ENCODE measurements around the gene KCNMB3.
"Not testable (repeated sequence)": the region's sequence is repeated elsewhere in the genome, so short reads cannot be mapped to it uniquely, and the experiment has no call there.

The KCNMB3 gene

DNA sequence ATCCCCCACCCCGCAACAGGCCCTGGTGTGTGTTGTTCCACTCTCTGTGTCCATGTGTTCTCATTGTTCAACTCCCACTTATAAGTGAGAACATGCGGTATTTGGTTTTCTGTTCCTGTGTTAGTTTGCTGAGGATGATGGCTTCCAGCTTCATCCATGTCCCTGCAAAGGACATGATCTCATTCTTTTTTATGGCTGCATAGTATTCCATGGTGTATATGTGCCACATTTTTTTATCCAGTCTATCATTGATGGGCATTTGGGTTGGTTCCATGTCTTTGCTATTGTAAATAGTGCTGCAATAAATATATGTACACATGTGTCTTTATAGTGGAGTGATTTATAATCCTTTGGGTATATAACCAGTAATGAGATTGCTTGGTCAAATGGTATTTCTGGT lies 23.5 kb upstream of the KCNMB3 start:
- DNase-seq, H3K9me3 Mint-ChIP-seq, H3K27ac Mint-ChIP-seq, H3K27me3 Mint-ChIP-seq, H3K4me1 Mint-ChIP-seq, H3K4me3 Mint-ChIP-seq, H3K36me3 Mint-ChIP-seq, CTCF ChIA-PET: not testable (repeated sequence)

DNA sequence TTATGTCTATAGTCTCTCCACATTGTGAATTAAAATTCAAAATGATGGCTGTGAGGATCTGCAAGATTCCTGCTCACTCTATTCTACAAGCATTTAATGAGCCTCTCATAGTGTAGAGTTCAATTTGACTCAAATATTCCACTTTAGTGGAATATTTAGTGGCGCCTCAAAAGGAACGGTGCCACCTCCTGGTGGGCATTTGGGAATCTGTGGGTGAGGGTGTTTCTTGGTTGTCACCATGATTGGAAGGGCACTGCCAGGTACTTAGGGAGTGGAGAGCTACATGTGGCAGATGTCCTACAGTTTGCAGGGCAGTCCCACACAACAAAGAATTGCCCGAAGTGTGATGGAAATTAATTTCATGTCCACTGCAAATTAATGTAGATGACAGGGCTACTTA lies 21.5 kb upstream of the KCNMB3 start:
- Mint-ChIP-seq H3K36me3 (no peaks in the 10 kb centered on the region), H3K9me3 (no peaks in the 10 kb centered on the region), H3K4me3 (no peak overlapping the region), H3K4me1 (no peaks in the 10 kb centered on the region), H3K27ac (no peak overlapping the region), H3K27me3 (peaks cover 5% of the 10 kb centered on the region)
- CTCF ChIA-PET, result interaction anchor here (0.8 to 1.3 kb wide), 3 partner anchors 122 to 257 kb away, joined by 3 read pairs; no protein-coding TSS in a partner anchor
- DNase-seq, result no peak

DNA sequence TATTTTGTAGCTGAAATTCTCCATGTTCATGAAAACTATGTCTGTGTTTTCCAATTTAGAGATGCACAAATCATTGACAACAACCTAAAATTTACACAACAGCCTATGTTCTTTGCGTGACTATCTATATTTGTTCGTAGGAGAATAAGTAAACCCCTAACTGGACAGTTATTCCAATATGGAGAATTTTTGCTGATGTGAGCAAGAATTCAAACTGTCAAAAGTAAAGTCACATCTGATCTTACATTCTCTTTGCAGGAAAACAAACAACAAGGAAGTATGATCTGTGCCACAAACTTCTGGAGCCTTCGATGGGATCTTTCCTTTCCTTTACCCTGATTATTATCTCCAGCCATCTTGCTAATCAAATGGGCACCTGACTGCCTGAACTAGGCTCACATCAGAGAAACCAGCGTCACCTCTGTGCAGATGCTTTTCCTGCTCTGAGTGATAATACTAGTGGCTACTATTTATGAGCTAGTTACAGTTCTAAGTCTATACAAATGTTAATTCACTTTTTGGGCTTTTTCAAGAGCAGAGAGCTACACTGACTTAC lies 18.3 kb upstream of the KCNMB3 start:
- Mint-ChIP-seq H3K27ac (no peak overlapping the region), H3K27me3 (peaks cover 20% of the 10 kb centered on the region), H3K36me3 (no peaks in the 10 kb centered on the region), H3K9me3 (no peaks in the 10 kb centered on the region), H3K4me3 (no peak overlapping the region), H3K4me1 (no peaks in the 10 kb centered on the region)
- CTCF ChIA-PET, result no interaction called here
- DNase-seq, result no peak

DNA sequence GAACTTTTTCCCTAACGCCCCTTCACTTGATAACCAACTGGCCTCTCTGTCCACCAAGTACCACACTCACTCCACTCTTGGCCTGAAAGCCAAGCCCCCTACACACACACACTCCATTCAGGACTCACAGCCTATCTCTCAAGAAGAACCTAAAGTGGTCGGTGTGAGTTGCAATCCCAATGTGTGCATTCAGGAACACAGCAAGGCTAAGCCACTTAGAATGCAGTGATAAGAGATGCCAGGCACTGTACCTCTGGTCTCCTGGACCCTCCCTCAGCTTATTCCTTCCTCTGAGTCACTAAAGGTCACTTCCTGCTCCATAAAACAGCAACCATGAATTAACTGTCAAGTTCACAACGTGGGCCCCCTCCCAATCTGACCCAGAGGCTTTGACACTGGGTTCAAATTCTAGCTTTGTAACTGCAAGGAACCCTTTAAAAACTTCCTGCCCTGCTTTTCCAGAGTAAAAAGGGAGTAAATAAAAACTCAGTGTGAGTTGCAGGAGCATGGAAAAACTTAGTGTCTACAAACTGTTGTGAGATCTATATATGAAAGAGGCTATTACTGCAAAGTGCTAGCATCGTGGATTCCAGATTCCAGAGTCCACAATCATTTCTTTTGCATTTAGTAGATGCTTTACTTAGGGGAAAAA lies 17.6 kb upstream of the KCNMB3 start:
- H3K36me3 Mint-ChIP-seq, result no peaks in the 10 kb centered on the region
- no peak overlapping the region for H3K27ac Mint-ChIP-seq
- H3K4me3 Mint-ChIP-seq, result no peak overlapping the region
- DNase-seq, result no peak
- no peaks in the 10 kb centered on the region for H3K9me3 Mint-ChIP-seq
- CTCF ChIA-PET, result no interaction called here
- peaks cover 20% of the 10 kb centered on the region for H3K27me3 Mint-ChIP-seq
- no peaks in the 10 kb centered on the region for H3K4me1 Mint-ChIP-seq

DNA sequence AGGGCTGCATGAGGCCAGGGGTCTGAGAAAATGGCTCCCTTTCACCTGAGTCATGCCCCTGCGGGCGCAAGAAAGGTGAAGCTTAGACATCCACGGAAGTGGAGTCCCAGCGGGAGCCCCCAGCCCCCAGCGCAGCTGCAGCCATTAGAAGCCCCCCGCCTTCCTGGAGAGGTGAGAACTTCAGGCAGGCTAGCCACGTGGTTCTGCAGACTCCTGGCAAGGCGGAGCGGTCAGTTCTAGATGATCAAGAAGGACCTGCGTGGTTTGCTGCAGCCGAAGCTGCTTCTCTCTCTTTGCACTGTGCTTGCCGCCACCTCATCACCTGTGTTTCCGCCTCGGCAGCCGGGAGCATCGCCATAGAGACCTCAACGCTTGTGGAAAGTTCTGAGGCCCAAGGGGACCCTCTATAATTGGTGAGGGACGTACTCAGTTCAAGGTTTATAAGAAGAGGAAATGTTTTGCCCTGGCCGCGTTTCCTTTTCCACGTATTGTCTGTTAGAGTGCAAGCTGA lies 15.8 kb upstream of the KCNMB3 start:
- Mint-ChIP-seq H3K4me3 (no peak overlapping the region), H3K4me1 (peaks cover 3% of the 10 kb centered on the region), H3K36me3 (no peaks in the 10 kb centered on the region), H3K9me3 (no peaks in the 10 kb centered on the region), H3K27me3 (peaks cover 20% of the 10 kb centered on the region), H3K27ac (no peak overlapping the region)
- CTCF ChIA-PET, result no interaction called here
- no peak for DNase-seq

DNA sequence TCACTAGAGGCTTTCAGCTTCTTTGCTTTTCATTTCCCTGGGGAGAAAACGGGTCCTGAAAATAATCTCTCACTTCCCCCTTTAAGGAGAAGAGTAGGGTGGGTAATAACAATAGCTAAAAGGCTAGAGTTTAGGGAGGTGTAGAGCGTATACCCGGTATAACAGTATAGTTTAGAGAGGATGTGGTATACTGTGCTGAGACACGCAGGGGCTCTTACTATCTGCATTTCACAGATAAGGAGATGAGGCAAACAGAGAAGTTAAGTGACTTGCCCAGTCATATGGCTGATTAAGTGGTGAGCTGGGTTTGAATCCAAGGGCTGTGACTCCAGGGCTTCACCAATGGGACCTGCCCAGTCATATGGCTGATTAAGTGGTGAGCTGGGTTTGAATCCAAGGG lies 15.0 kb upstream of the KCNMB3 start:
- Mint-ChIP-seq H3K27ac (no peak overlapping the region), H3K27me3 (peaks cover 21% of the 10 kb centered on the region), H3K9me3 (no peaks in the 10 kb centered on the region), H3K4me1 (peaks cover 7% of the 10 kb centered on the region), H3K36me3 (no peaks in the 10 kb centered on the region), H3K4me3 (no peak overlapping the region)
- no peak for DNase-seq
- CTCF ChIA-PET, result interaction anchor here (0.6 kb wide), 1 partner anchor 167 kb away, joined by 3 read pairs; no protein-coding TSS in a partner anchor

DNA sequence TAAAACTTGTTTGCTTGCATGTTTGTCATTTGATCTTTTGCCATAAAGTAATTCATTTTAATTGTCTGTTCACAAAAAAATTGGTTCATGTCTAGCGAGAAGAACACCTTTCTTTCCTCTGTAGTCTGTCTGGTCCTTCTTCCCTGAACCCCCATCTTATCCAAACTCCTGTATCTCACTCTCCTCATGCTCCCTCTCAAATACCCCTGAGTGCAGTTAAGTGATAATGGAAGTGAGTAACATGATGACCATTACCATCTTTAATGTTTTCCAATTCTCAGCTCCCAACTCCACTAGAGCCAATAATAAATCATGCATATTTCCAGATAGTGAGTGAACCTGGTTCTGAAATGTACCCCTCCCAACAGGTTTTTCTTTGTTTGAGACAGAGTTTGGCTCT lies 14.2 kb upstream of the KCNMB3 start:
- peaks cover 29% of the 10 kb centered on the region for H3K27me3 Mint-ChIP-seq
- CTCF ChIA-PET, result interaction anchor here (0.6 kb wide), 1 partner anchor 166 kb away, joined by 3 read pairs; no protein-coding TSS in a partner anchor
- H3K36me3 Mint-ChIP-seq, result no peaks in the 10 kb centered on the region
- no peak overlapping the region for H3K4me3 Mint-ChIP-seq
- H3K4me1 Mint-ChIP-seq, result peaks cover 13% of the 10 kb centered on the region
- H3K9me3 Mint-ChIP-seq, result peaks cover 2% of the 10 kb centered on the region
- no peak overlapping the region for H3K27ac Mint-ChIP-seq
- no peak for DNase-seq

DNA sequence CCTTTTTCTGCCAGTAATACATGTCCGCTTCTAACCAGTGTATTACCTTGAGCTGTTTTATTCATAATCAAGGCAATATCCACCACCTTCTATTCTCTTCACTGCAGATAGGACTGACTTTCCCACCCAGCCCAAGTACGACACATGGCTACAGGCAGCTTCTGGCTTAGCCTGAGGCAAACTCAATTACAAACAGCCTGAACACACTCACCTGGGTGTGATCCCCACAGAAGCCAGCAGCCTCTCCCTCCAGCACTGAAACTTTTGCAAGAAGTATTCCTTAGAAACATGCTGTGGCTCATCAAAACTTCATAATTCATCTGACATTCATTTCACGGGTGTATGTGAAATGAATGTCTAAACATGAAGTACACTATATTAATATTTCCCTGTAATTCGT lies 13.5 kb upstream of the KCNMB3 start:
- no peak for DNase-seq
- peaks cover 8% of the 10 kb centered on the region for H3K9me3 Mint-ChIP-seq
- CTCF ChIA-PET, result no interaction called here
- no peaks in the 10 kb centered on the region for H3K36me3 Mint-ChIP-seq
- no peak overlapping the region for H3K27ac Mint-ChIP-seq
- H3K4me3 Mint-ChIP-seq, result no peak overlapping the region
- peaks cover 35% of the 10 kb centered on the region for H3K27me3 Mint-ChIP-seq
- peaks cover 13% of the 10 kb centered on the region for H3K4me1 Mint-ChIP-seq

DNA sequence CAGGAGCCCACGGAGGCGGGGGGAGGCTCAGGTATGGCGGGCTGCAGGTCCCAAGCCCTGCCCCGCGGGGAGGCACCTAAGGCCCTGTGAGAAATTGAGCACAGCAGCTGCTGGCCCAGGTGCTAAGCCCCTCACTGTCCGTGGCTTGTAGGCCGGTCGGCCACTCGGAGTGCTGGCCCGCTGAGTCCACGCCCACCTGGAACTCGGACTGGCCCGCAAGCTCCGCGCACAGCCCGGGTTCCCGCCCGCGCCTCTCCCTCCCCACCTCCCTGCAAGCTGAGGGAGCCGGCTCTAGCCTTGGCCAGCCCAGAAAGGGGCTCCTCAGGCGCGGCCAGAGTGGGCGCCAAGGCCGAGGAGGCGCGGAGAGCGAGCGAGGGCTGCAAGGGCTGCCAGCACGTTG lies 12.2 kb upstream of the KCNMB3 start:
- Mint-ChIP-seq H3K27me3 (peaks cover 32% of the 10 kb centered on the region), H3K9me3 (peaks cover 8% of the 10 kb centered on the region), H3K4me1 (peaks cover 13% of the 10 kb centered on the region), H3K4me3 (no peak overlapping the region), H3K27ac (no peak overlapping the region), H3K36me3 (no peaks in the 10 kb centered on the region)
- no peak for DNase-seq
- CTCF ChIA-PET, result interaction anchor here (1.4 kb wide), 1 partner anchor 247 kb away, joined by 3 read pairs; no protein-coding TSS in a partner anchor

DNA sequence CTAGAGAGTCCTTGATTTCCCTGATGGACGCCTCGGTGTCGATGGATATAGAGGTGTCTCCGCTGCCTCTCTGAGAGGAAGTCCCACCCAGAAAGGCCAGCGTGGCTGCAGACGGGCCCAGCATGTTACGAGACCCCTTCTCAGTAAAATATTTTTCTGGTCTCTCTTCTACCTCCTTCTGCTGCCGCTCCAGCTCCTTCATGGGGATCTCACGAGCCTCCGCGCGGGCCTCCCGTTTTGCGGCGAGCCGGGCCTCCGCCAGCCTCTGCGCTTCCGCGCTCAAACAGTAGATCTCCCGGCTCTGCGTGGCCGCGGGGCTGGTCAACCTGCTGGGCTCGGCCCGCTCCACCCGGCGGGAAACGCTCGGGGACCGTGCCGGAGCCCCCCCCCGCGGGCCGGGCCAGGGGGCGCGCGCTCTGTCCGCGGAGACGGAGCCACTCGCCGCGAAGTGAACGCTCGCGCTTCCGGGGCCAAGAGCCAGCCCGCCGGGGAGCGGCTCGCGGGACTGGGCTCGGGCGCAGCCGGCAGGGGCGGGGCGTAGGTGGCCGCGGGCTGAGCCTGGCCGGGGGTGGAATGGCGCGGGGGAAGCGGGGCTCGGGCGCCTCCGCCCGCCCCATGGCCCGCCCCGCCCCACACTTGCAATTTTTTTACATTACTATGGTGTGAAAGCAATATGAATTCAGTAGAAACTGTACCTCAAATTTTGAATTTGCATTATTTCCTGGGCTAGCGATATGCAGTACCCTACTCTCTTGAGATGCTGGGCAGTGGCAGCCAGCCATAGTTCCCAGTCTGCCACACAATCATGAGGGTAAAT lies 10.2 kb upstream of the KCNMB3 start:
- Mint-ChIP-seq H3K36me3 (no peaks in the 10 kb centered on the region), H3K27ac (peak overlapping the region; percentile 37)

DNA sequence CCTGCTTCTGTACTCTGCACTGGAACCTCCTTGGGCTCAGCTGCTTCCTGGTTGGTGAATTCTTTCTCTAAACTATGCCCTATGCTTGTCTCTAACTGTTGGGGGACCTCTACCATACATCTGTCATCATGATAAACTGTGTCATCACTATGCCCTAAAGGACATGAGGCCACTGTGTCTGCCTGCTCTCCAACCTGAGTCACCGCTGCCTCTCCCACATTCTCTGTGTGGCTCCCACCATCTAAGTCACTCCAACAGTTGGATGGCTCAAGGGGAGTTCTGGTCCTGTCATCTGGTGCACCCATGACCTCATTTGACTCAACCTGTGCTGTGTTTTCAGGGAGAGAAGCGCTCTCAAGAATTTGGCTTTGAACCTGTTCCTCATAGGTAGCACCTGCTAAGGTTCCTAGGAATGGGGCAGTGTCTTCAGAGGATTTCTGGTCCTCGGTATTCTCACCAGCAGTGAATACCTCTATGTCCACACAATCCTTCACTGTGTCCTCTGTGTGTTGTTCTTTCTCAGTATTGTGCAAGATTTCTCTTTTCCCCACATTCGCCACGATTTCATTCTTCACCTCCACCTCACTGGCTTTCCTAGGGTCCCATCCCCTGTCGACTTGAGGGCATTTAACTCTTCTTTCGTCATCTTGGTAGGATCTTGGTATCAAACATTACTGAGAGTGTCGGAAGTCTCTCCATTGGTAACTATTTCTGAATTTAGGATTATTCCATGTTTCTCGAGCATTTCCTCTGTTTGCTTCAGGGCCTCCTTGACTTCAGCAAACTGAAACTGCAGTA lies 9.2 kb upstream of the KCNMB3 start:
- peaks cover 23% of the 10 kb centered on the region for H3K27me3 Mint-ChIP-seq
- H3K4me1 Mint-ChIP-seq, result peaks cover 13% of the 10 kb centered on the region
- H3K36me3 Mint-ChIP-seq, CTCF ChIA-PET, H3K9me3 Mint-ChIP-seq, DNase-seq: not testable (repeated sequence)
- peak overlapping the region; percentile 16 for H3K27ac Mint-ChIP-seq
- H3K4me3 Mint-ChIP-seq, result peak overlapping the region; percentile 55

More for the DNA sequence above, 10.2 kb upstream of the KCNMB3 start:
- peaks cover 29% of the 10 kb centered on the region for H3K27me3 Mint-ChIP-seq
- peaks cover 8% of the 10 kb centered on the region for H3K9me3 Mint-ChIP-seq
- H3K4me3 Mint-ChIP-seq, result peak overlapping the region; percentile 69
- H3K4me1 Mint-ChIP-seq, result peaks cover 13% of the 10 kb centered on the region
- peak; percentile 80 for DNase-seq
- CTCF ChIA-PET, result no interaction called here

DNA sequence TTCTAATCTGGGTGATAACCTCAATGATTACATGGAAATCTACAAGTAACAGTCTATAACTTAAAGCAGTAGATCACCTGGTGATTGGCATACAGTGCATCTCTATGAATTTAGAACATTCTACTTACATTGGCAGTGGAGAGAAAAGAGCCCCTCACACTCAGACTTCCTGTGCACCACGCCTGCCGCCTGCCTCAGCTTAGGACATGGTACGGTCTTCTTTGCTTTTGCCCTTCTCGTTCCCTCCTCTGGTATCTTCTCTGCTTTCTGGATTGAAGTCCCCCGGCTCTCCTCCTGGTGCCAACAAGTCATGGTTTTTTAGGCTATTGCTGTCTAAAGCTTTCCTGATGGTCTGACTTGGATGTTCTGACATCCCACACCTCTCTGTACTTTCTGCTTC lies 7.9 kb upstream of the KCNMB3 start:
- no peak for DNase-seq
- Mint-ChIP-seq H3K9me3 (peaks cover 8% of the 10 kb centered on the region), H3K36me3 (no peaks in the 10 kb centered on the region), H3K4me3 (no peak overlapping the region), H3K27ac (no peak overlapping the region), H3K27me3 (peaks cover 23% of the 10 kb centered on the region), H3K4me1 (peaks cover 13% of the 10 kb centered on the region)
- CTCF ChIA-PET, result no interaction called here

DNA sequence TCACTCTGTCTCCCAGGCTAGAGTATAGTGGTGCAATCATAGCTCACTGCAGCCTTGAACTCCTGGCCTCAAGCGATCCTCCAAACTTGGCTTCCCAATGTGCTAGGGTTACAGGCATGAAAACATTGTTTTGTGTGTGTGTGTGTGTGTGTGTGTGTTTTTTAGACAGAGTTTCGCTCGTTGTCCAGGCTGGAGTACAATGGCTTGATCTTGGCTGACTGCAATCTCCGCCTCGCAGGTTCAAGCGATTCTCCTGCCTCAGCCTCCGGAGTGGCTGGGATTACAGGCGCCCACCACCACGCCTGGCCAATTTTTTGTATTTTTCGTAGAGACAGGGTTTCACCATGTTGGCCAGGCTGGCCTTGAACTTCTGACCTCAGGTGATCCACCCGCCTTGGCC lies 6.8 kb upstream of the KCNMB3 start:
- DNase-seq, H3K36me3 Mint-ChIP-seq, H3K4me3 Mint-ChIP-seq, H3K27ac Mint-ChIP-seq, H3K9me3 Mint-ChIP-seq, CTCF ChIA-PET: not testable (repeated sequence)
- H3K27me3 Mint-ChIP-seq, result peaks cover 23% of the 10 kb centered on the region
- H3K4me1 Mint-ChIP-seq, result peaks cover 13% of the 10 kb centered on the region

DNA sequence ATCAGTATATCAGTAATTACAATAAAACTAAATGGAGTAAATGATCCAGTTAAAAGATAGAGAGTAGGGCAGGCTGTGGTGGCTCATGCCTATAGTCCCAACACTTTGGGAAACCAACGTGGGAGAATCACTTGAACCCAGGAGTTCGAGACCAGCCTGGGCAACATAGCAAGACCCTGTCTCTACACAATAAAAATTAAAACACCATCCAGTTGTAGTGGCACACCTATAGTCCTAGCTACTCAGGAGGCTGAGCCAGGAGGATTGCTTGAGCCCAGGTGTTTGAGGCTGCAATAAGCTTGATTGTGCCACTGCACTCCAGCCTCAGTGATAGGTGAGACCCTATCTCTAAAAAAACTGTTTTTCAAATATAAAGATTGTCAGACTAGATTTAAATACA lies 5.9 kb upstream of the KCNMB3 start:
- H3K27ac Mint-ChIP-seq, result no peak overlapping the region
- DNase-seq, result no peak
- CTCF ChIA-PET, result no interaction called here
- peaks cover 23% of the 10 kb centered on the region for H3K27me3 Mint-ChIP-seq
- peaks cover 8% of the 10 kb centered on the region for H3K9me3 Mint-ChIP-seq
- H3K4me3 Mint-ChIP-seq, result no peak overlapping the region
- no peaks in the 10 kb centered on the region for H3K36me3 Mint-ChIP-seq
- peaks cover 10% of the 10 kb centered on the region for H3K4me1 Mint-ChIP-seq
